LNCaP clone FGC (cell line): ENCODE measurements around the gene DLGAP1.

ENCODE experiments used
- DNase-seq: peaks from one replicate; pipeline ENCODE4 v3.0.0-alpha.2; 2011; ENCODE audit warnings: low read depth
- H3K4me3 ChIP-seq: 2 replicates; pipeline ENCODE4 v1.5.1; 2011; ENCODE audit warnings: mild to moderate bottlenecking, low read depth, low read length, control low read depth
- CTCF ChIP-seq: IDR thresholded peaks from 2 replicates; pipeline ENCODE4 v1.5.1; 2012; ENCODE audit warnings: mild to moderate bottlenecking; ENCODE audit not compliant: control insufficient read depth, insufficient read depth; ENCODE audit errors: extremely low read depth

DLGAP1 gene

DNA sequence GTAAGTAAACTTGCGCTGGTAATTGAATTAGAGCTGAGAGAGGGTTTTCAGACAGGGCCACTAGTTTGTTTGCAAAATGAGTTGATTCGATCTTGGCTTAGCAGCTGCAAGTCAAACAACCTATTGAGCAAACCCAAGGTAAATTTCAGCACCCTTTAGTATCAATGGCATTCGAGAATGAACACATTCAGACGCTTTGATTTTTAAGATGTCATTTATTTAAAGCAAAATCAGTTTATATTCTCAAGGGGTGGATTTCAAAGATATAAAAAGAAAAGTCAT lies 960.9 kb downstream of the DLGAP1 start:
- no peak for TF ChIP-seq CTCF
- DNase-seq, result no peak
- no peak overlapping the region for H3K4me3 ChIP-seq

GRCh38 chr18:3493501-3494244 lies 961.4 kb downstream of the DLGAP1 start:
- no peak for TF ChIP-seq CTCF
- no peak for DNase-seq
- no peak overlapping the region for H3K4me3 ChIP-seq

DNA sequence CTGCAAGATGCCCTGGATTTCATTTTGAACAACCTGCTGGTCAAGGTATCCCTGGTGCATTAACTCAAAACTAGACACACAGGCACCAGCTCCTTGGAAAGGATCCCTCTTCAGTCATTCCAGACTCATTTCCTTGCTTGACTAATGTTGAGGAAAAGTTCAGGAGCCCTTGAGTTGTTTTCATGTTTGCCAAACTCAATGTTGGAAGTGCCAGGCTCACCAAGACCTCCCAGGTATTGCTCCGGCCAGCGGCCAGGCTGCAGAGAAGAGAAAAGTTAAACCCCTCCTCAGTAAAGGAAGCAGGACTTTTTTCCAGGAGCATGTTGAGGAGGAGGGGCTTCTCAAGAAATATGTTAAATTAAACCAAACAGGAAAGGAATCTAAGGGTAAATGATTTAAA lies 962.4 kb downstream of the DLGAP1 start:
- DNase-seq, result no peak
- H3K4me3 ChIP-seq, result no peak overlapping the region
- TF ChIP-seq CTCF, result no peak

GRCh38 chr18:3491981-3492555 lies 963.0 kb downstream of the DLGAP1 start:
- no peak for DNase-seq
- TF ChIP-seq CTCF, result no peak
- no peak overlapping the region for H3K4me3 ChIP-seq

DNA sequence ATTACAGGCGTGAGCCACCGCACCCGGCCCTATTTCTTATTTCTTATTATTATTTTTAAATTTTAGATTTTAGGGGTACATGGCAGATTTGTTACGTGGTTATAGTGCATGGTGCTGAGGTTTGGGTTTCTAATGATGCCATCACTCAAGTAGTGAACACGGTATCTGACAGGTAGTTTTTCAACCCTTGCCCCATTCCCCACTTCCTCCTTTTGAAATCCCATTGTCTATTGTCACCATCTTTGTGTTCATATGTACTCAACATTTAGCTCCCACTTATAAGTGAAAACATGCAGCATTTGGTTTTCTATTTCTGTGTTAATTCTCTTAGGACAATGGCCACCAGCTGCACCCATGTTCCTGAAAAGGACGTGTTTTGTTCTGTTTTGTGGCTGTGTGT lies 965.6 kb downstream of the DLGAP1 start:
- no peak overlapping the region for H3K4me3 ChIP-seq
- no peak for TF ChIP-seq CTCF
- DNase-seq, result no peak

- DNase-seq, result no peak
Measured at GRCh38 chr18:3486512-3486911, 968.6 kb downstream of the DLGAP1 start.

More at GRCh38 chr18:3486512-3486911, 968.6 kb downstream of the DLGAP1 start:
- TF ChIP-seq CTCF, result no peak
- H3K4me3 ChIP-seq, result no peak overlapping the region
